Esophagus muscularis mucosa (tissue), 3 donors: ENCODE measurements around the gene SLC25A20.

Experiments used
- POLR2AphosphoS5 ChIP-seq, 2 donors: sonication (generic); formaldehyde crosslinking; IDR thresholded peaks; one replicate each; pipeline ENCODE4 v1.6.1; 2017; ENCODE audit warnings: antibody characterized with exemption in 2 of 2
- TF ChIP-seq, protein P1 (sequence below), 3 experiments: fragments of 200-600 bp in 2 of 3; fragments of 450-650 bp in 1 of 3; sonication (generic) in 2 of 3; IDR thresholded peaks; one replicate each; pipeline ENCODE4 v1.5.1; 2017 to 2019; ENCODE audit warnings: antibody characterized with exemption in 3 of 3, mild to moderate bottlenecking in 2 of 3, moderate library complexity in 1 of 3

GRCh38 chr3:48899273-48899672 lies 591 bp upstream of the SLC25A20 start:
- no peak for TF ChIP-seq POLR2AphosphoS5 (IDR thresholded peaks at IDR 0.05)
- TF ChIP-seq, protein P1, sequence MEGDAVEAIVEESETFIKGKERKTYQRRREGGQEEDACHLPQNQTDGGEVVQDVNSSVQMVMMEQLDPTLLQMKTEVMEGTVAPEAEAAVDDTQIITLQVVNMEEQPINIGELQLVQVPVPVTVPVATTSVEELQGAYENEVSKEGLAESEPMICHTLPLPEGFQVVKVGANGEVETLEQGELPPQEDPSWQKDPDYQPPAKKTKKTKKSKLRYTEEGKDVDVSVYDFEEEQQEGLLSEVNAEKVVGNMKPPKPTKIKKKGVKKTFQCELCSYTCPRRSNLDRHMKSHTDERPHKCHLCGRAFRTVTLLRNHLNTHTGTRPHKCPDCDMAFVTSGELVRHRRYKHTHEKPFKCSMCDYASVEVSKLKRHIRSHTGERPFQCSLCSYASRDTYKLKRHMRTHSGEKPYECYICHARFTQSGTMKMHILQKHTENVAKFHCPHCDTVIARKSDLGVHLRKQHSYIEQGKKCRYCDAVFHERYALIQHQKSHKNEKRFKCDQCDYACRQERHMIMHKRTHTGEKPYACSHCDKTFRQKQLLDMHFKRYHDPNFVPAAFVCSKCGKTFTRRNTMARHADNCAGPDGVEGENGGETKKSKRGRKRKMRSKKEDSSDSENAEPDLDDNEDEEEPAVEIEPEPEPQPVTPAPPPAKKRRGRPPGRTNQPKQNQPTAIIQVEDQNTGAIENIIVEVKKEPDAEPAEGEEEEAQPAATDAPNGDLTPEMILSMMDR (IDR thresholded peaks at IDR 0.05): no peak
